ENCODE measurements around the gene ZNF580.

DNA sequence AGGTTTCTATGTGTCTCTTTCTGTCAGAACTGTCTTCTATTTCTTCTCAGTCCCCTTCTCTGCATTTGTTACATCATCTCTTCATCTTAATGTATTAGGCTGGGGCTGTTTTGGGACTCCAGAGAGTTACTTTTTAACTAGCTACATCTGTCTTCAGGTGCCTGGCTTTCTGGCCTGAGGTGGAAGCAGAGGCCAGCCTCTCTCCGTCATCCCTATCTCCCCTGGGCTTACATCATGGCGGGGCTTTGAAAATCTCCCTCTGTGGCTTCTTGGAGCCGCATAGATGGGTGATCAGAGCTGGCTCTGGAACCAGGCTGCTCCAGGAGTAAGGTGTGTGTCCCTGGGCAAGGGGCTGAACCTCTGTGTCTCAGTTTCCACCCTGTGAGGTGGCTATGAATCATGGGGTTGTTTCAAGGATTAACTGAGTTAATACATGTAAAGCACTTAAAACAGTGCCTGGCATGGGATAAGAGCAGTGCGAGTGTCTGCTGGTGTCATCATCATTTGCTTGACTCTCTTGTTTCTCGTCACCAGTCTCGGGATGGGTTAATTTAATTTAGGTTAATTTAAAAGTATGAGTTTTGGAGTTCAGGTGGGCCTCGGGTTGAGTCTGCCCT, 36.2 kb downstream of the ZNF580 start:
- no peak for TF ChIP-seq POLR2A (conservative IDR thresholded peaks at IDR 0.05)
- no peak for TF ChIP-seq EP300 (IDR thresholded peaks at IDR 0.05; ENCODE audit: low read length)
- no peak for TF ChIP-seq RCOR1 (IDR thresholded peaks at IDR 0.05; ENCODE audit: borderline replicate concordance in 1 of 2, low read depth in 2 of 2, low read length in 2 of 2)
- no peak for TF ChIP-seq NR4A1 (CRISPR knock-in tag; IDR thresholded peaks at IDR 0.05)
- TF ChIP-seq NR4A1 (tag; IDR thresholded peaks at IDR 0.05) = no peak
- no peak for TF ChIP-seq ATF2 (CRISPR knock-in tag; IDR thresholded peaks at IDR 0.05)
- TF ChIP-seq ZNF609 (CRISPR knock-in tag; IDR thresholded peaks at IDR 0.05; ENCODE audit: borderline replicate concordance) = no peak
- TF ChIP-seq ATF1 (CRISPR knock-in tag; IDR thresholded peaks at IDR 0.05) = no peak
- TF ChIP-seq ATF1 (tag; IDR thresholded peaks at IDR 0.05) = no peak
- no peak for TF ChIP-seq MAFK (IDR thresholded peaks at IDR 0.05; ENCODE audit: low read length)
- no peak for TF ChIP-seq EGR1 (conservative IDR thresholded peaks at IDR 0.05)
- no peak for TF ChIP-seq ELK1 (CRISPR knock-in tag; IDR thresholded peaks at IDR 0.05)
- TF ChIP-seq, protein P1, sequence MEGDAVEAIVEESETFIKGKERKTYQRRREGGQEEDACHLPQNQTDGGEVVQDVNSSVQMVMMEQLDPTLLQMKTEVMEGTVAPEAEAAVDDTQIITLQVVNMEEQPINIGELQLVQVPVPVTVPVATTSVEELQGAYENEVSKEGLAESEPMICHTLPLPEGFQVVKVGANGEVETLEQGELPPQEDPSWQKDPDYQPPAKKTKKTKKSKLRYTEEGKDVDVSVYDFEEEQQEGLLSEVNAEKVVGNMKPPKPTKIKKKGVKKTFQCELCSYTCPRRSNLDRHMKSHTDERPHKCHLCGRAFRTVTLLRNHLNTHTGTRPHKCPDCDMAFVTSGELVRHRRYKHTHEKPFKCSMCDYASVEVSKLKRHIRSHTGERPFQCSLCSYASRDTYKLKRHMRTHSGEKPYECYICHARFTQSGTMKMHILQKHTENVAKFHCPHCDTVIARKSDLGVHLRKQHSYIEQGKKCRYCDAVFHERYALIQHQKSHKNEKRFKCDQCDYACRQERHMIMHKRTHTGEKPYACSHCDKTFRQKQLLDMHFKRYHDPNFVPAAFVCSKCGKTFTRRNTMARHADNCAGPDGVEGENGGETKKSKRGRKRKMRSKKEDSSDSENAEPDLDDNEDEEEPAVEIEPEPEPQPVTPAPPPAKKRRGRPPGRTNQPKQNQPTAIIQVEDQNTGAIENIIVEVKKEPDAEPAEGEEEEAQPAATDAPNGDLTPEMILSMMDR (IDR thresholded peaks at IDR 0.05 in 2 of 3, conservative IDR thresholded peaks at IDR 0.05 in 1 of 3; ENCODE audit: insufficient read depth in 2 of 3, low read depth in 1 of 3, low read length in 3 of 3) = no peak
